ENCODE results near the gene ZBTB32. TPM values are rescaled to one million over a fixed set of nuclear protein-coding genes. Genes with fewer than 3 reads are reported as not detected.
"Not testable (repeated sequence)": the region's sequence is repeated elsewhere in the genome, so short reads cannot be mapped to it uniquely, and the experiment has no call there.

The ZBTB32 gene, protein sequence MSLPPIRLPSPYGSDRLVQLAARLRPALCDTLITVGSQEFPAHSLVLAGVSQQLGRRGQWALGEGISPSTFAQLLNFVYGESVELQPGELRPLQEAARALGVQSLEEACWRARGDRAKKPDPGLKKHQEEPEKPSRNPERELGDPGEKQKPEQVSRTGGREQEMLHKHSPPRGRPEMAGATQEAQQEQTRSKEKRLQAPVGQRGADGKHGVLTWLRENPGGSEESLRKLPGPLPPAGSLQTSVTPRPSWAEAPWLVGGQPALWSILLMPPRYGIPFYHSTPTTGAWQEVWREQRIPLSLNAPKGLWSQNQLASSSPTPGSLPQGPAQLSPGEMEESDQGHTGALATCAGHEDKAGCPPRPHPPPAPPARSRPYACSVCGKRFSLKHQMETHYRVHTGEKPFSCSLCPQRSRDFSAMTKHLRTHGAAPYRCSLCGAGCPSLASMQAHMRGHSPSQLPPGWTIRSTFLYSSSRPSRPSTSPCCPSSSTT
- total RNA-seq: 10 to 100 TPM; 26.1 to 32.5 TPM
- polyA plus RNA-seq (ENCODE audit: insufficient read depth, low read depth, low replicate concordance): 125 TPM
- long read RNA-seq, donor 1: 0 reads
- long read RNA-seq, donor 2: 0 reads

DNA sequence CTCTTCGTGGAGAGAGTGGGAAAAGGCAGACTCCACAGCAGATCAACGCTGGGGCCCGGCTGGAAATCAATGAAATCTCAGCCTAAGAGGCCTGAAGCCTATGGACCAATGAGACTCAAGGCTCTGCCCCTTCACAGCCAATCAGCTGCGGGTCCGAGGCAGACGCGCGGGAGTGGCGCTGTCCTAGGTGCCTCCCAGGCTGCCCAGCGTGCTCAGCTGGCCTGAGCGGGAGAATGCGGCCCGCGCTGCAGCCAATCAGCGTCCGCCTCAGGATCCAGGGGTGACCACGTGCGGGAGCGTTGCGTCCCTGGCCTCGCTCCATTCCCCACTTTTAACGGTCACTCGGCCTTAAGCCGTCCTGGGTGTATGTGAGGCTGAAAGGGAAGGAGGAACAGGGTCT, at the start of gene ZBTB32:
TSS of gene ZBTB32 (plus strand) at position 341 of the 400 bp plus-strand sequence. CDS start 10,069 bp downstream, outside the sequence.
- WGBS, 2 donors: 20 to 30% methylated on average over 8 to 24 of the region's 24 CpGs
- Histone ChIP-seq H3K4me3 (peak within 1 kb of the TSS in 1 of 2 donors; percentile 5), H3K27ac (no peak within 1 kb of the TSS), H3K36me3 (ENCODE audit: low read depth, missing control alignments) (no peaks in the 10 kb centered on the region), H3K4me1 (peaks cover 5% of the 10 kb centered on the region), H3K27me3 (no peaks in the 10 kb centered on the region), H3K9me3 (no peaks in the 10 kb centered on the region)
- intact Hi-C loops (cut with DNase I; ENCODE audit: low total_unique reads): no loop called here
- peak; percentile 79 for DNase-seq
- no peak for TF ChIP-seq POLR2A (IDR thresholded peaks at IDR 0.05)
- TF ChIP-seq, protein P1, sequence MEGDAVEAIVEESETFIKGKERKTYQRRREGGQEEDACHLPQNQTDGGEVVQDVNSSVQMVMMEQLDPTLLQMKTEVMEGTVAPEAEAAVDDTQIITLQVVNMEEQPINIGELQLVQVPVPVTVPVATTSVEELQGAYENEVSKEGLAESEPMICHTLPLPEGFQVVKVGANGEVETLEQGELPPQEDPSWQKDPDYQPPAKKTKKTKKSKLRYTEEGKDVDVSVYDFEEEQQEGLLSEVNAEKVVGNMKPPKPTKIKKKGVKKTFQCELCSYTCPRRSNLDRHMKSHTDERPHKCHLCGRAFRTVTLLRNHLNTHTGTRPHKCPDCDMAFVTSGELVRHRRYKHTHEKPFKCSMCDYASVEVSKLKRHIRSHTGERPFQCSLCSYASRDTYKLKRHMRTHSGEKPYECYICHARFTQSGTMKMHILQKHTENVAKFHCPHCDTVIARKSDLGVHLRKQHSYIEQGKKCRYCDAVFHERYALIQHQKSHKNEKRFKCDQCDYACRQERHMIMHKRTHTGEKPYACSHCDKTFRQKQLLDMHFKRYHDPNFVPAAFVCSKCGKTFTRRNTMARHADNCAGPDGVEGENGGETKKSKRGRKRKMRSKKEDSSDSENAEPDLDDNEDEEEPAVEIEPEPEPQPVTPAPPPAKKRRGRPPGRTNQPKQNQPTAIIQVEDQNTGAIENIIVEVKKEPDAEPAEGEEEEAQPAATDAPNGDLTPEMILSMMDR (IDR thresholded peaks at IDR 0.05): no peak

DNA sequence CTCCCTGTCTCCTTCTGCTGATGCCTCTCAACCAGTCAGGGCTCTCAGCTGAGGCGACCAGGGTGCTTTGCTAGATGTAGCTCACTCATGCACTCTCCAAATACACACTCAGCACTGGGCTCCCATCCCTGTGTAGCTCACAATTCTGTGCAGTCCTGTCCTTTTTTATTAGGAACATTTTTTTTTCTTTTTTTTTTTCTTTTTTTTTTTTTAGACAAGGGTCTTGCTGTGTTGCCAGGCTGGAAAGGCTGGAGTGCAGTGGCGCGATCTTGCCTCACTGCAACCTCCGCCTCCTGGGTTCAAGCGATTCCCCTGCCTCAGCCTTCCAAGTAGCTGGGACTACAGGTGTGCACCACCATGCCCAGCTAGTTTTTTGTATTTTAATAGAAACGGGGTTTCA, 49.5 kb upstream of the ZBTB32 start:
- H3K9me3 ChIP-seq; H3K27me3 ChIP-seq; H3K27ac ChIP-seq; H3K4me1 ChIP-seq; intact Hi-C loops (cut with DNase I; ENCODE audit: low total_unique reads); DNase-seq; H3K36me3 ChIP-seq (ENCODE audit: low read depth, missing control alignments); H3K4me3 ChIP-seq: not testable (repeated sequence)
- WGBS, 2 donors: 97 to 98% methylated on average over 4 to 6 of the region's 6 CpGs

DNA sequence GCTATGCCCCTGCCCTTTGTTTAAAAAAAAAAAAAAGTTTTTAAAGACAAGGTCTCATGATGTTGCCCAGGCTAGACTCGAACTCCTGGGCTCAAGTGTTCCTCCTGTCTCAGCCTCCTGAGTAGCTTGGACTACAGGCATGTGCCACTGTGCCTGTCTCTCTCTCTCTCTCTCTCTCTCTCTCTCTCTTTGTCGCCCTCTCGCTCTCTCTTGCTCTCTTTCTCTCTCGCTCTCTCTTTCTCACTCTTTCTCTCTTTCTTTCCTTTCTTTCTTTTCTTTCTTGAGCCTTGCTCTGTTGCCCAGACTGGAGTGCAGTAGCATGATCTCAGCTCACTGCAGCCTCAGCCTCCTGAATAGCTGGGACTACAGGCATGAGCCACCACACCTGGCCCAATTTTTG, 48.8 kb upstream of the ZBTB32 start:
- DNase-seq: no peak
- intact Hi-C loops (cut with DNase I; ENCODE audit: low total_unique reads): no loop called here
- WGBS, 2 donors: 94 to 95% methylated on average over 4 of the region's 4 CpGs

DNA sequence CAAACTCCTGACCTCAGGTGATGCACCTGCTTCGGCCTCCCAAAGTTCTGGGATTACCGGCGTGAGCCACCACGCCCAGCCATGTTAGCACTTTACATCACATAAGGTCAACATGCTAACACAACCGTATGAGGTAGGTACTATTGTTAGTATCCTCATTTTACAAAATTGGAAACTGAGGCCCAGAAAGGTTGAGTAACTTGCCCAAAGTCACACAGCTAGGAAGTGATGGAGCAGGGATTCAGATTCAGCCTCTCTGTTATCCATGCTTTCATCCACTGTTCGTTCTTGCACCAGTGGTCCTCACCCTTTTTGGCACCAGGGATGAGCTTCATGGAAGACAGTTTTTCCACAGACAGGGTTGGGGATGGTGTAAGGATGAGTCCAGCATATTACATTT, 47.7 kb upstream of the ZBTB32 start:
- intact Hi-C loops (cut with DNase I; ENCODE audit: low total_unique reads): no loop called here
- Histone ChIP-seq H3K4me3 (no peak overlapping the region), H3K4me1 (no peaks in the 10 kb centered on the region), H3K27me3 (no peaks in the 10 kb centered on the region), H3K36me3 (ENCODE audit: low read depth, missing control alignments) (no peaks in the 10 kb centered on the region), H3K9me3 (no peaks in the 10 kb centered on the region), H3K27ac (no peak overlapping the region)
- 86 to 95% methylated on average over 6 of the region's 6 CpGs for WGBS, 2 donors
- DNase-seq: no peak
- TF ChIP-seq, protein P1 (IDR thresholded peaks at IDR 0.05): no peak
- TF ChIP-seq POLR2A (IDR thresholded peaks at IDR 0.05): no peak

More for the DNA sequence above, 48.8 kb upstream of the ZBTB32 start:
- Histone ChIP-seq H3K27me3 (no peaks in the 10 kb centered on the region), H3K36me3 (ENCODE audit: low read depth, missing control alignments) (no peaks in the 10 kb centered on the region), H3K9me3 (no peaks in the 10 kb centered on the region), H3K27ac (no peak overlapping the region), H3K4me1 (no peaks in the 10 kb centered on the region), H3K4me3 (no peak overlapping the region)
- no peak for TF ChIP-seq POLR2A (IDR thresholded peaks at IDR 0.05)
- TF ChIP-seq, protein P1 (IDR thresholded peaks at IDR 0.05): no peak

DNA sequence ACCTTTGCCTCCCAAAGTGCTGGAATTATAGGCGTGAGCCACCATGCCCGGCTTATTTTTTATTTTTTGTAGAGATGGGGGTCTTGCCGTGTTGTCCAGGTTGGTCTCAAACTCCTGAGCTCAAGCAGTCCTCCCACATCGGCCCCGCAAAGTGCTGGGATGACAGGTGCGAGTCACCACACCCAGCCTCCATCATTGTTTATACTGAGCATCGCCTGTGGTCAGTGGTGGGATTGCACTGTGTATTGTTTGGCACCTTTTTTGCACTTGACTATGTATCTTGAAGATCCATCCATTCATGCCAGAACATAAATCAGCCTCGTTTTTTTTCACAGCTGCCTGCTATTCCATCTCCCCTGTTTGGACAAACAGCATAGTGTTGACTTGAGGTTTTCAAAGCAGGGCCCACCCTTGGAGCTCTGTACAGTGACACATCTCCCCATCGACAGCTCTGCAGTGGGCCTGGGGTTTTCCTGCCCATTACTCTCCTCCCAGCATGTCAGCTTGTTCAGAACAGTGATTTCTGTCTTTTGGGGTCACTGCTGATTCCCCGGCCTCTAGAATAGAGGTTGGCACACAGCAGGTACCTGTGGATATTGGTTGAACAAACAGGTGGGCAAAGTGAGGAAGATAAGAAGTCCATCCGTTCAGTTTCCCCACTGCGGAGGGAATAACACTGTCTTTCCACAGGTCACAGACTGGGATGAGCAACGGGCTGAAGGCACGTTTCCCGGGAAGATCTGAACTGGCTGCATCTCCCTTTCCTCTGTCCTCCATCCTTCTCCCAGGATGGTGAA, 46.3 kb upstream of the ZBTB32 start:
- no peak for DNase-seq
- TF ChIP-seq, protein P1 (IDR thresholded peaks at IDR 0.05): peak in 2 of 3 experiments; percentile 11 to 16
- no peak for TF ChIP-seq POLR2A (IDR thresholded peaks at IDR 0.05)
- Histone ChIP-seq H3K27ac (no peak overlapping the region), H3K36me3 (ENCODE audit: low read depth, missing control alignments) (no peaks in the 10 kb centered on the region), H3K4me3 (no peak overlapping the region), H3K27me3 (no peaks in the 10 kb centered on the region), H3K4me1 (no peaks in the 10 kb centered on the region), H3K9me3 (no peaks in the 10 kb centered on the region)
- 87 to 94% methylated on average over 15 of the region's 15 CpGs for WGBS, 2 donors
- intact Hi-C loops (cut with DNase I; ENCODE audit: low total_unique reads): no loop called here
